Stromal cell of bone marrow (primary cell): ENCODE data around the gene CYP26A1.
A peak's percentile ranks its signal among the peaks of the same experiment; 100 is the strongest.
"Not testable (repeated sequence)": the region's sequence is repeated elsewhere in the genome, so short reads cannot be mapped to it uniquely, and the experiment has no call there.

Experiments used
- DNase-seq: peaks from one replicate; pipeline ENCODE4 v3.0.0-alpha.2; 2012; ENCODE audit warnings: low read depth

Gene CYP26A1

GRCh38 chr10:93080350-93081046, 6.8 kb downstream of the CYP26A1 start:
- DNase-seq: no peak

GRCh38 chr10:93081318-93081717, 7.6 kb downstream of the CYP26A1 start:
- DNase-seq: no peak

GRCh38 chr10:93081834-93082233, 8.1 kb downstream of the CYP26A1 start:
- no peak for DNase-seq

GRCh38 chr10:93083743-93084539, 10.2 kb downstream of the CYP26A1 start:
- DNase-seq: no peak

- DNase-seq: no peak
These were observed 11.7 kb downstream of the CYP26A1 start for GRCh38 chr10:93085272-93085859.

GRCh38 chr10:93086289-93086688, 12.6 kb downstream of the CYP26A1 start:
- no peak for DNase-seq

GRCh38 chr10:93087846-93088245, 14.2 kb downstream of the CYP26A1 start:
- DNase-seq: no peak

GRCh38 chr10:93088466-93088865, 14.8 kb downstream of the CYP26A1 start:
- no peak for DNase-seq

- DNase-seq: no peak
These were observed 16.9 kb downstream of the CYP26A1 start for GRCh38 chr10:93090619-93091018.

- DNase-seq: no peak
These were observed 18.3 kb downstream of the CYP26A1 start for GRCh38 chr10:93091960-93092359.

GRCh38 chr10:93095225-93095624, 21.5 kb downstream of the CYP26A1 start:
- DNase-seq: no peak

- DNase-seq: no peak
These were observed 23.2 kb downstream of the CYP26A1 start for GRCh38 chr10:93096901-93097300.

- DNase-seq: no peak
These were observed 23.7 kb downstream of the CYP26A1 start for GRCh38 chr10:93097386-93097785.

GRCh38 chr10:93098816-93099215, 25.1 kb downstream of the CYP26A1 start:
- DNase-seq: no peak

- DNase-seq: no peak
These were observed 26.0 kb downstream of the CYP26A1 start for GRCh38 chr10:93099670-93100069.

- DNase-seq: not testable (repeated sequence)
These were observed 27.5 kb downstream of the CYP26A1 start for GRCh38 chr10:93101148-93101547.

- no peak for DNase-seq
These were observed 30.3 kb downstream of the CYP26A1 start for GRCh38 chr10:93103953-93104352.

- no peak for DNase-seq
These were observed 33.0 kb downstream of the CYP26A1 start for GRCh38 chr10:93106631-93107072.

- no peak for DNase-seq
These were observed 36.9 kb downstream of the CYP26A1 start for GRCh38 chr10:93110472-93111146.

- DNase-seq: no peak
These were observed 39.3 kb downstream of the CYP26A1 start for GRCh38 chr10:93113042-93113441.

GRCh38 chr10:93115661-93116383, 42.1 kb downstream of the CYP26A1 start:
- DNase-seq: peak; percentile 11

GRCh38 chr10:93121311-93121710, 47.6 kb downstream of the CYP26A1 start:
- DNase-seq: no peak
